K562 (cell line): ENCODE data around the gene SMIM45.

Experiments used
- CAMTA2 ChIP-seq: fragments of 250-450 bp; sonication (Bioruptor Pico); conservative IDR thresholded peaks from 2 replicates; pipeline ENCODE4 v1.5.1; 2022
- CEBPZ ChIP-seq: fragments of 150-350 bp; IDR thresholded peaks from 2 replicates; pipeline ENCODE4 v1.6.1; 2014; ENCODE audit warnings: low read depth, mild to moderate bottlenecking, low read length, borderline replicate concordance
- ELF1 ChIP-seq: fragments of 200-800 bp; sonication (Bioruptor generic); IDR thresholded peaks from 2 replicates; pipeline ENCODE4 v1.6.1; 2016; ENCODE audit warnings: missing genetic modification characterization, missing compliant biosample characterization
- ESRRA ChIP-seq: fragments of 450-650 bp; IDR thresholded peaks from 2 replicates; pipeline ENCODE4 v1.6.1; 2014; ENCODE audit warnings: low read depth, mild to moderate bottlenecking, moderate library complexity, borderline replicate concordance
- NR0B1 ChIP-seq: fragments of 450-650 bp; IDR thresholded peaks from one replicate; pipeline ENCODE4 v1.6.1; 2018; ENCODE audit warnings: mild to moderate bottlenecking, moderate library complexity; ENCODE audit not compliant: partially characterized antibody
- NR2C1 ChIP-seq, 2 experiments: fragments of 450-650 bp; IDR thresholded peaks; 2 replicates each; pipeline ENCODE4 v1.6.1; 2017; ENCODE audit warnings: mild to moderate bottlenecking in 2 of 2, antibody characterized with exemption in 1 of 2, inconsistent platforms in 1 of 2, missing compliant biosample characterization in 1 of 2, missing genetic modification characterization in 1 of 2
- SRF ChIP-seq, 2 experiments: fragments of 250-450, 450-650 bp in 1 of 2; sonication (Bioruptor Pico) in 1 of 2; sonication (generic) in 1 of 2; formaldehyde crosslinking; IDR thresholded peaks; 2 replicates each; pipeline versions ENCODE4 v1.5.0 to v1.5.1; 2020 to 2022; ENCODE audit warnings: mild to moderate bottlenecking in 1 of 2, missing genetic modification reagents in 1 of 2
- TCF7 ChIP-seq: sonication (generic); IDR thresholded peaks from 2 replicates; pipeline ENCODE4 v1.6.1; 2016; ENCODE audit warnings: antibody characterized with exemption, borderline replicate concordance
- ZNF121 ChIP-seq: sonication (generic); formaldehyde crosslinking; conservative IDR thresholded peaks from 2 replicates; pipeline ENCODE4 v1.8.0; 2022; ENCODE audit warnings: missing genetic modification reagents
- ZNF609 ChIP-seq: sonication (generic); formaldehyde crosslinking; IDR thresholded peaks from 2 replicates; pipeline ENCODE4 v1.8.1; 2023; ENCODE audit warnings: missing genetic modification reagents, mild to moderate bottlenecking, borderline replicate concordance
- TF ChIP-seq, protein P1 (sequence below): fragments of 450-650 bp; formaldehyde crosslinking; conservative IDR thresholded peaks from 2 replicates; pipeline ENCODE4 v1.4.0; 2022; ENCODE audit warnings: mild to moderate bottlenecking, missing genetic modification characterization
- TF ChIP-seq, protein P2 (sequence below): fragments of 250-450 bp; sonication (Bioruptor Pico); IDR thresholded peaks from 2 replicates; pipeline ENCODE4 v1.5.0; 2021; ENCODE audit warnings: mild to moderate bottlenecking, borderline replicate concordance

The SMIM45 gene

GRCh38 chr22:41979423-41980250, 27.7 kb downstream of the SMIM45 start (continued):
- TF ChIP-seq TCF7 (no peak), CAMTA2 (CRISPR knock-in tag) (no peak), ZNF121 (no peak), CEBPZ (no peak), ELF1 (tag) (no peak), ESRRA (no peak), SRF (CRISPR knock-in tag; IDR thresholded peaks at IDR 0.05) (no peak), NR0B1 (no peak), NR2C1 (IDR thresholded peaks at IDR 0.05) (no peak), NR2C1 (tag; IDR thresholded peaks at IDR 0.05) (no peak), ZNF609 (no peak)
- TF ChIP-seq, protein P1, sequence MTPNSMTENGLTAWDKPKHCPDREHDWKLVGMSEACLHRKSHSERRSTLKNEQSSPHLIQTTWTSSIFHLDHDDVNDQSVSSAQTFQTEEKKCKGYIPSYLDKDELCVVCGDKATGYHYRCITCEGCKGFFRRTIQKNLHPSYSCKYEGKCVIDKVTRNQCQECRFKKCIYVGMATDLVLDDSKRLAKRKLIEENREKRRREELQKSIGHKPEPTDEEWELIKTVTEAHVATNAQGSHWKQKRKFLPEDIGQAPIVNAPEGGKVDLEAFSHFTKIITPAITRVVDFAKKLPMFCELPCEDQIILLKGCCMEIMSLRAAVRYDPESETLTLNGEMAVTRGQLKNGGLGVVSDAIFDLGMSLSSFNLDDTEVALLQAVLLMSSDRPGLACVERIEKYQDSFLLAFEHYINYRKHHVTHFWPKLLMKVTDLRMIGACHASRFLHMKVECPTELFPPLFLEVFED (CRISPR knock-in tag): no peak
- TF ChIP-seq, protein P2, sequence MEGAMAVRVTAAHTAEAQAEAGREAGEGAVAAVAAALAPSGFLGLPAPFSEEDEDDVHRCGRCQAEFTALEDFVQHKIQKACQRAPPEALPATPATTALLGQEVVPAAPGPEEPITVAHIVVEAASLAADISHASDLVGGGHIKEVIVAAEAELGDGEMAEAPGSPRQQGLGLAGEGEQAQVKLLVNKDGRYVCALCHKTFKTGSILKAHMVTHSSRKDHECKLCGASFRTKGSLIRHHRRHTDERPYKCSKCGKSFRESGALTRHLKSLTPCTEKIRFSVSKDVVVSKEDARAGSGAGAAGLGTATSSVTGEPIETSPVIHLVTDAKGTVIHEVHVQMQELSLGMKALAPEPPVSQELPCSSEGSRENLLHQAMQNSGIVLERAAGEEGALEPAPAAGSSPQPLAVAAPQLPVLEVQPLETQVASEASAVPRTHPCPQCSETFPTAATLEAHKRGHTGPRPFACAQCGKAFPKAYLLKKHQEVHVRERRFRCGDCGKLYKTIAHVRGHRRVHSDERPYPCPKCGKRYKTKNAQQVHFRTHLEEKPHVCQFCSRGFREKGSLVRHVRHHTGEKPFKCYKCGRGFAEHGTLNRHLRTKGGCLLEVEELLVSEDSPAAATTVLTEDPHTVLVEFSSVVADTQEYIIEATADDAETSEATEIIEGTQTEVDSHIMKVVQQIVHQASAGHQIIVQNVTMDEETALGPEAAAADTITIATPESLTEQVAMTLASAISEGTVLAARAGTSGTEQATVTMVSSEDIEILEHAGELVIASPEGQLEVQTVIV (CRISPR knock-in tag): no peak
